Spleen (tissue), 11 donors: ENCODE data around the gene ME1. TPM values are rescaled to one million over a fixed set of nuclear protein-coding genes. Genes with fewer than 3 reads are reported as not detected.

Source experiments
- DNase-seq: peaks from one replicate; pipeline ENCODE4 v3.0.0-alpha.2; 2020
- H3K27ac ChIP-seq, 8 donors: fragments of 200-600 bp; sonication (generic) in 7 of 8; 1 replicate in 4 of 8; 2 replicates in 4 of 8; pipeline versions ENCODE4 v1.5.0 to v1.8.0; 2016 to 2021; ENCODE audit warnings: inconsistent platforms in 4 of 8, mild to moderate bottlenecking in 4 of 8, moderate library complexity in 1 of 8
- H3K27me3 ChIP-seq, 7 donors: fragments of 200-600 bp; sonication (generic) in 6 of 7; replicated peaks in 1 of 7; 1 replicate in 4 of 7; 2 replicates in 3 of 7; pipeline versions ENCODE4 v1.5.0 to v1.8.0; 2016 to 2021; ENCODE audit warnings: inconsistent platforms in 3 of 7, mild to moderate bottlenecking in 1 of 7
- H3K36me3 ChIP-seq, 6 donors: fragments of 200-600 bp; sonication (generic) in 5 of 6; 1 replicate in 4 of 6; 2 replicates in 2 of 6; pipeline versions ENCODE4 v1.5.0 to v1.8.0; 2016 to 2021; ENCODE audit warnings: inconsistent platforms in 2 of 6
- H3K4me1 ChIP-seq, 6 donors: fragments of 200-600 bp; sonication (generic) in 5 of 6; 1 replicate in 3 of 6; 2 replicates in 3 of 6; pipeline versions ENCODE4 v1.5.0 to v1.8.0; 2016 to 2021; ENCODE audit warnings: inconsistent platforms in 3 of 6
- H3K4me3 ChIP-seq, 8 donors: fragments of 200-600 bp; sonication (generic) in 7 of 8; 1 replicate in 4 of 8; 2 replicates in 4 of 8; pipeline versions ENCODE4 v1.5.0 to v1.8.0; 2016 to 2021; ENCODE audit warnings: inconsistent platforms in 4 of 8, mild to moderate bottlenecking in 4 of 8, moderate library complexity in 2 of 8
- H3K9me3 ChIP-seq, 8 donors: fragments of 200-600 bp; sonication (generic) in 7 of 8; 1 replicate in 4 of 8; 2 replicates in 4 of 8; pipeline versions ENCODE4 v1.5.0 to v1.8.0; 2016 to 2021; ENCODE audit warnings: inconsistent platforms in 4 of 8
- CTCF ChIP-seq, 11 experiments: fragments of 200-600 bp in 7 of 11; fragments of 450-650 bp in 4 of 11; sonication (generic) in 4 of 11; IDR thresholded peaks in 8 of 11; conservative IDR thresholded peaks in 3 of 11; 1 replicate in 7 of 11; 2 replicates in 4 of 11; pipeline versions ENCODE4 v1.4.0 to v1.8.0; 2016 to 2021; ENCODE audit warnings: antibody characterized with exemption in 11 of 11, inconsistent platforms in 4 of 11, mild to moderate bottlenecking in 1 of 11
- POLR2A ChIP-seq, 3 donors: fragments of 450-650 bp; IDR thresholded peaks; one replicate each; pipeline ENCODE4 v1.5.1; 2017; ENCODE audit warnings: antibody characterized with exemption in 3 of 3, mild to moderate bottlenecking in 1 of 3
- POLR2AphosphoS5 ChIP-seq, 3 donors: sonication (generic); formaldehyde crosslinking; IDR thresholded peaks; one replicate each; pipeline ENCODE4 v1.5.1; 2017; ENCODE audit warnings: antibody characterized with exemption in 3 of 3
- WGBS, 5 donors: extraction: QIAGEN DNeasy Blood & Tissue Kit in 3 of 5; methylation state at CpG; one replicate each; pipeline versions ENCODE4 v1.1.5 to v1.1.7; 2013 to 2018; 5-methylcytosine and 5-hydroxymethylcytosine counted together
- intact Hi-C: fragments of 100-400 bp; cut with DNase I; formaldehyde crosslinking; loops from one replicate; pipeline ENCODE4 v1.15.0; 2023; ENCODE audit warnings: low total_unique reads
- polyA plus RNA-seq, 3 donors: library from polyadenylated mRNA; stranded (reverse); fragments of 200-250 nt; gene quantifications; one replicate each; pipeline ENCODE4 v1.2.1, GENCODE V29; 2013
- total RNA-seq, 7 donors: library from RNA; depleted of rRNA in 3 of 7; stranded (reverse); fragments of >200 nt in 3 of 7; fragmentation: NEBNext Ultra II Directional in 4 of 7; extraction: Animal tissue kit (Norgen Biotek cat#: 25700) in 4 of 7; gene quantifications; one replicate each; pipeline versions ENCODE4 v1.1.0 to v1.2.1, GENCODE V29; 2016 to 2021
- donor health status: healthy with polysubstance abuse.
- donor health status: DM: no; HTN: no; CAD: no; lungs with moderate emphysema.
- donor health status: DM: no; HTN: no; CAD: no.
- donor health status: Bipolar disorder and iron deficiency.
- donor health status: healthy.
- donor health status: DM: no; HTN: no; CAD: no.
- donor health status: DM: yes; HTN: yes; CAD: no.

The ME1 gene
- total and polyA plus RNA-seq, 10 donors = 1.8 to 19.4 (median 8.4) TPM

GRCh38 chr6:83467620-83468036 lies 36.8 kb upstream of the ME1 start:
- Histone ChIP-seq H3K36me3 (no peaks in the 10 kb centered on the region), H3K27me3 (no peaks in the 10 kb centered on the region), H3K4me1 (no peaks in the 10 kb centered on the region), H3K9me3 (no peaks in the 10 kb centered on the region), H3K4me3 (no peak overlapping the region), H3K27ac (peak overlapping the region in 6 of 8 donors; percentile 30 to 72 (median 54))
- TF ChIP-seq CTCF (IDR thresholded peaks at IDR 0.05 in 8 of 11, conservative IDR thresholded peaks at IDR 0.05 in 3 of 11) = no peak
- peak in 1 of 3 donors; percentile 24 for TF ChIP-seq POLR2AphosphoS5 (IDR thresholded peaks at IDR 0.05)
- TF ChIP-seq POLR2A (IDR thresholded peaks at IDR 0.05) = no peak
- 36 to 59% (median 42%) methylated on average over 3 of the region's 3 CpGs for whole genome bisulfite sequencing, 5 donors
- no peak for DNase-seq
- intact Hi-C loops = no loop called here

- WGBS, 5 donors = 73 to 84% (median 76%) methylated on average over 6 of the region's 6 CpGs
- Histone ChIP-seq H3K4me3 (no peak overlapping the region), H3K27me3 (no peaks in the 10 kb centered on the region), H3K27ac (no peak overlapping the region), H3K4me1 (no peaks in the 10 kb centered on the region), H3K36me3 (no peaks in the 10 kb centered on the region), H3K9me3 (no peaks in the 10 kb centered on the region)
- intact Hi-C loops = no loop called here
- TF ChIP-seq CTCF (IDR thresholded peaks at IDR 0.05 in 8 of 11, conservative IDR thresholded peaks at IDR 0.05 in 3 of 11) (no peak), POLR2AphosphoS5 (IDR thresholded peaks at IDR 0.05) (no peak), POLR2A (IDR thresholded peaks at IDR 0.05) (no peak)
- DNase-seq = no peak
Measured at GRCh38 chr6:83466328-83466727, 35.5 kb upstream of the ME1 start.

- H3K36me3 ChIP-seq = no peaks in the 10 kb centered on the region
- intact Hi-C loops = no loop called here
- no peaks in the 10 kb centered on the region for H3K9me3 ChIP-seq
- 91 to 94% (median 94%) methylated on average over 5 of the region's 5 CpGs for WGBS, 5 donors
- H3K27me3 ChIP-seq = no peaks in the 10 kb centered on the region
- DNase-seq = no peak
- TF ChIP-seq POLR2AphosphoS5 (IDR thresholded peaks at IDR 0.05) (no peak), POLR2A (IDR thresholded peaks at IDR 0.05) (no peak), CTCF (IDR thresholded peaks at IDR 0.05 in 8 of 11, conservative IDR thresholded peaks at IDR 0.05 in 3 of 11) (no peak)
- peaks cover 0 to 4% (median 0%) of the 10 kb centered on the region in 6 donors for H3K4me1 ChIP-seq
- H3K27ac ChIP-seq = peak overlapping the region in 2 of 8 donors; percentile 41 to 52
- no peak overlapping the region for H3K4me3 ChIP-seq
Measured at GRCh38 chr6:83464381-83465140, 33.7 kb upstream of the ME1 start.

- Histone ChIP-seq H3K4me1 (peaks cover 0 to 4% (median 0%) of the 10 kb centered on the region in 6 donors), H3K4me3 (no peak overlapping the region), H3K36me3 (no peaks in the 10 kb centered on the region), H3K27ac (peak overlapping the region in 2 of 8 donors; percentile 41 to 52), H3K9me3 (no peaks in the 10 kb centered on the region), H3K27me3 (no peaks in the 10 kb centered on the region)
- intact Hi-C loops = no loop called here
- 42 to 69% (median 62%) methylated on average over 2 of the region's 2 CpGs for WGBS, 5 donors
- TF ChIP-seq CTCF (IDR thresholded peaks at IDR 0.05 in 8 of 11, conservative IDR thresholded peaks at IDR 0.05 in 3 of 11) = no peak
- no peak for TF ChIP-seq POLR2A (IDR thresholded peaks at IDR 0.05)
- no peak for DNase-seq
Measured at GRCh38 chr6:83463886-83464285, 33.0 kb upstream of the ME1 start.
